Embryonic facial prominence (tissue), 1 donor: Measurements from ENCODE around the gene EVL.
"Not testable (repeated sequence)": the region's sequence is repeated elsewhere in the genome, so short reads cannot be mapped to it uniquely, and the experiment has no call there.

ENCODE experiments used
- DNase-seq: peaks from one replicate; pipeline ENCODE4 v3.0.0-alpha.2; 2016; ENCODE audit errors: extremely low spot score

Gene EVL

DNA sequence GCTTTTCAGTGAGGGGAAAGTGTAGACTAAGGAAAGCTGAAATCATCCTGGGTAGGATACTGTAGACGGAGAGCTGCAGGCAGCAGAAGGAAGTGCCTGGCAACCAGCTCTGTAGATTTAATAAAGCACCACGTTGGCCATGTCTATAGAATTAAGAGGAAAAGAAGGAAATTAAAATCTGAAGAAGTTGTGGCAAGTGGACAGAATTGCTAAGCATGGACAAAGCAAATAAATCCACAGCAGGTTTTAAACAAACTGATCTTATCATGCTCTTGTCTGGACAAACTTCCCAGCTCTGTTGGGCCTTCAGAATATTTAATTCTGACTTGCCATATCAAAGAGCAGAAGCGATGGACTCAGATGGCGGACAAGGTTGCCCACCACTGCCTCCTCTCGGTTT, 27.2 kb upstream of the EVL start:
- DNase-seq, result no peak

DNA sequence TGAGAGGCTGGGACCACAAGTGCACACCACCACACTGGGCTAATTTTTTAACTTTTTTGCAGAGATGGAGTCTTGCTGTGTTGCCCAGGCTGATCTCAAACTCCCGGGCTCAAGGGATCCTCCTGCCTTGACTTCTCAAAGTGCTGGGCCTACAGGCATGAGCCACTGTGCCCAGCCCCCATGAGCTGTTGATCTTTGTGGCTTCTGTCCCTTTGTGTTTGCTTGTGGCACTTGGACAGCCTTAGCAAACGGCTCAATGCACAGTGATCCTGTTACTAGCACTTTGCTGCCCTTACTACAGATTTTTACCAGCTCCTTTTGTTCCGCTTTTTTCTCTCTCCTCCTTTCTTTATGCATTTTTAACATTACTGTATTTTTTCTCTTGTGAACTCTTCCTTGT, 25.3 kb upstream of the EVL start:
- DNase-seq, result no peak

DNA sequence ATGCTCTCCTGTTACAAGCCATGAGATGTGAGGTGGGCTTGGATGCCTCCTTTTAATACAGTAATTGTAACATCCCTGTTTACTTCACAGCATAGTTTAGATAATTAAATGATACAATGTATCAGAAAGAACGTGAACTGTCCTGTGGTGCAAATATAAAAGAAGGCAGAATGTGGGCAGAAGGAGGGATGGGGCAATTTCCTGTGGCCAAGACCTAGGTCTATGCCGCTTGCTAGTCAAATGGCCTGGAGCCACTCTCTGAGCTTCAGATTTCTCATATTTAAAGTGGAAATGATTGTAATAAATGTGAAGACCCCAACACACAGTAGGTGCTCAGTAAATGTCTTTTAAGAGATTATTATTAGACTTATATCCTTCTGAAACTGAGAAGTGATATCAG, 24.0 kb upstream of the EVL start:
- no peak for DNase-seq

DNA sequence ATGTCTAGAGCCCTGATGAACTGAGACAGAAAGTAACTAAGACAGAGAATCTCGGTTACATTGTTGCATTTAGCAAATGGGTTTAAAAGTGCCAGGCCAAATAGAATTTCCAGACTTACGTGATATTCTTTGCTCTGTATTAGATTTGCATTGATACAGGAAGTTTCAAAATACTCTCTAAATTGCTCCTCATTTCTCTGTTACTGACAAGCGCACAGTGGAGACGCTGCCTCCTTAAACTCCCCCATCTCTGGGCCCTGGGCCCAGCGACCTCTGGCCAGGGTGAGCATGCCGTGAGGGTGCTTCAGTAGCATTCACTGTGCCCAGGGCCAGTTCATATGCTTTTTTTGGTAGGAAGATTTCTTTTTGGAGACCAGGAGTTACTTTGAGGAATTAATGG, 22.9 kb upstream of the EVL start:
- no peak for DNase-seq

DNA sequence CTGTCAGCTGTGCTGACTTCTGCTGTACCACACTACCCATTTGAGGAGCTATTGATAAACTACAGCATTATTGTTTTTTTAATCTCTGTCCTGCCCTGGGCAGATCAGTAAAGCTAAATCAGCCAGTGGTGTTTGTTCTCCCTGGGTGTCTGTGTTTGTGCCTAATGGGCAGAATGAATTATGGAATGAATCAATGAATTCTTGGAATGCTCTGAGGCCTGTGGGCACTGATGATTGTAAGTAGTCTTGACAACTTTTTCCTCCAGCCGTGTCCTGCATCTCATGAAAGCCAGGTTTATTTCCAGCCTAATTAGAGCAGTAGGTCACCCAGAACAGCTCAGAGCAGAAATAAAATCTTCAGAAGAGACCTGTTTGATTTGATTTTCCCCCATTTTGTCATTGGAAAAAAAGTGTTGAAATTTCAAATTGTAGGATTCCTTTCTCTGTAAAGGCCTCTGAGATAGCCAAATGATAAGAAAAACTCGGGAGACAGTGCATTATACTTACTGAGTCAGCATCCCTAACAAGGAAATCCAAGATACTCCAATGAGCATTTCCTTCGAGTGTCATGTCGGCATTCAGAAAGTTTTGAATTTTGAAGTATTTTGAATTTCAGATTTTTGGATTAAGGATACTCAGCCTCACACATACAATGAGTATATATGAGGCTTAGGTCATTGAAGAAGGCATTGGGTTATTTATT, 19.4 kb upstream of the EVL start:
- no peak for DNase-seq

DNA sequence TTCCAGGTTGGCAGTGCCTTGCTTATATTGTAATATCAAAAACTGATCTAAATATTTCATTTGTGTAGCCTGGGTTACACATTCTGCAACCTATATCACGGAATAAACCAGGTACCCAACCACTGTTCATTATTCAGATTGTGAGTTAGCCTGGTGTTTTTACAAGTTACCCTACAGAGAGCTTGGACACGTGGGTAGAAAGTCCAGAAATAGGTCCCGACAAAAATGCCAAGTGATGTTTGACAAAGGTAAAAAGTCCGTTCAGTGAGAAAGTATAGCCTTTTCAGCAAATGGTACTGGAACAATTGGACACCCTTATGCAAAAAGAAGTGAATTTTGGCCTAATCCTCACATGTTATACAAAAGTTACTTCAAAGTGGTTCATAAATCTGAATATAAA, 17.6 kb upstream of the EVL start:
- DNase-seq, result no peak

DNA sequence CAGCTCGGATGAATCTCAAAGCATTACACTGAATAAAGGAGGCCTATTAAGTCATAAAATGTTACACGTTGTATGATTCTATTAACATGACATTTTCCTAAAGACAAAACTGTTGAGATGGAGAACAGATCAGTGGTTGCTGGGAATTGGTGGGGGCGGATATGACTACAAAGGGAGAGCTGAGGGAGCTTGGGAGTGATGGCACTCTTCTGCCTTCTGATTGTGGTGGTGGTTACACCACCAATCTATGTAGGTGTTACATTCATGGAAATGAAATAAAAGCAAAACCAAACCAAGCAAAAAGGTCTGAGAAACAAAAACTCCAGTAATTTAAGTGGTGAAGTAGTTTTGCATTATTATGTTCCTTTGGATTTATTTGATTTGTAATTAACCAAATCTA, 16.4 kb upstream of the EVL start:
- DNase-seq, result no peak

DNA sequence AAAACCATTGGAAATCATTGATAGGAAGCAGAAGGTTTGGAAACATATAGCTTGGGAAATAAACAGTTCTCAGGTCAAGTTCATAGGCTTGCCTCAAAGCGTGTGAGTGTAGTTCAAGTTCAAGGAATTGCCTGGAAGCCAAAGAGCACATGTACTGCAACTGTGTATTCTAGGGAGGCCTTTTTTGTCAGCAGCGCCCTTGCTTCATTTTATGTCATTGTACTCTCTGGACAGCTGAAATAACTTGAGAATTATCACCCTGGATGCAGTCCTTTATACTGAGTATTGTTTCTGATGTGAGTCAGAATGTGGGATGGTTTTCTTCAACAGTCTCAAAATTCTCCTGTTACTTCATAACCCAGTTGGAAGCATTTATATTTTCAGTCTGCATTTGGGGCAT, 16.0 kb upstream of the EVL start:
- no peak for DNase-seq

DNA sequence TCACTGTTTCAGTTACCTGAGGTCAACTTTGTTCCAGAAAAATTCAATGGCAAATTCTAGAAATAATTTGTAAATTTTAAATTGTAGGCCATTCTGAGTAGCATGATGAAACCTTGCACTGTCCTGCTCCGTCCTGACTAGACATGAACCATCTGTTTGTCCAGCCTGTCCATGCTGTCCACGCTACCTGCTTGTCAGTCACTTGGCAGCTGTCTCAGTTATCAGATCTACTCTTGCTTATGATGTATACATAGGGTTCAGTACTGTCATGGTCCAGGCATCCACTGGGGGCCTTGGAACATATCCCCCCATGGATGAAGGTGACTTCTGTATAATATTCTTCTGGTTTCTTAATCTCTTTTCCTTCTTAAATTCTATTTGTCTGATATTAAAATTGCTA, 14.1 kb upstream of the EVL start:
- no peak for DNase-seq

DNA sequence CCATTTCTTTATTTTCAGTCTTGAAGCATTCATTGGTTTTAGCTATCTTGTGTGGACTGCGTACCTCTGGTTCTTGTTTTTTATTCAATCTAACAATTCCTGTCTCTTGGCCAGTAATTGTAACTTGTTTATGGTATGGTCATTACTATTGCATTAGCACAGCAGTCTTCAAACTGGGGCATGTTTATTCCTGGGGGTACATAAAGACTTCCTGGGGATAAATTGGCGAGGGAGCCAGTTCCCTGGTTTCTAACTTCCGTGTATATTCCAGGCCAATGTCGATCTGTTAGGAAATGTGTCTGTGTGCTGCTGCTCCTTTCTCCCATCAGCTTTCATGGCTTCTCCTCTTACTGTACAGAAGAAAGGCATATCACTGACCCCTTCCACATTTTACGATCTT, 13.7 kb upstream of the EVL start:
- no peak for DNase-seq

DNA sequence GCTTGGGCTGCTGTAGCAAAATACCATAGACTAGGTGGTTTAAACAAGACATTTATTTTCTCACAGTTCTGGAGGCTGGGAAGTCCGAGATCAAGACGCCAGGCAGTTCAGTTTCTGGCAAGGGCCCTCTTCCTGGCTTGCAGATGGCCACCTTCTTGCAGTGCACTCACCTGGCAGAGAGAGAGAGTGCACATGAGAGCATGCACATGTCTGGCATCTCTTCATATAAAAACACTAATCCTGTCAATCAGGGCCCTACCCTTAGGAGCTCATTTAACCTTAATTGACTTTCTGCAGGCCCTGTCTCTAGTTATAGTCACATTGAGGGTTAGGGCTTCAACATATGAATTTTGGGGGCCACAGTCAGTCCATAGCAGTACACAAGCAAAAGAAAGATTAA, 12.4 kb upstream of the EVL start:
- DNase-seq, result no peak

DNA sequence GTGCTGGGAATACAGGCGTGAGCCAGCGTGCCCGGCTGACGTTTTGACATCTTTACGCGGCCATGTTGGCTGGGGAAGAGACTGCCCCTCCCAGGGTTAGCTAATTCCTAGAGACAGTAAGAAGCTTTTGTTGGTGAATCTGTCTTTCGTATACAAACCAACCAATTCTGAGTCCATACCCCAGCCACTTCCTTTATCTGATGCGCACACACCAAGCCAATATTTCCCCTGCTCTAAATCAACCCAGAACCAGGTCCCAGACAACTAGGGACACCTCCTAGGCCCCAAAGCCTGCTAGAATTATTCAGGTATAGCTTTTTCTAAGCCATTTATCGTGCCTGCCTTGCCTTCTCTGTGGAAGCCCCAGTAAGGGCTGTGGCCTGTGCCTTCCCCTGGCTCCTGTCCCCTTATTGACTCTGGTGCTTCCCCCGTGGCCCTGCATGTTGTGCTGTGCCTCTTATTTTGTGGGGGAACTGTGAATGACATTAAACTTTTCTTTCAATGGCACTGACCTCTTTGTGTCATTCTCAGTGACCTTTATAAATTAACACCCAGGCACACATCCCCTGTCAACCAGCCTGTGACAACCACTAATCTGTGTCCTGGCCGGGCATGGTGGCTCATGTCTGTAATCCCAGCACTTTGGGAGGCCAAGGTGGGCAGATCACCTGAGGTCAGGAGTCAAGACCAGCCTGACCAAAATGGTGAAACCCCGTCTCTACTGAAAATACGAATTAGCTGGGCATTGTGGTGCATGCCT, 10.7 kb upstream of the EVL start:
- no peak for DNase-seq

DNA sequence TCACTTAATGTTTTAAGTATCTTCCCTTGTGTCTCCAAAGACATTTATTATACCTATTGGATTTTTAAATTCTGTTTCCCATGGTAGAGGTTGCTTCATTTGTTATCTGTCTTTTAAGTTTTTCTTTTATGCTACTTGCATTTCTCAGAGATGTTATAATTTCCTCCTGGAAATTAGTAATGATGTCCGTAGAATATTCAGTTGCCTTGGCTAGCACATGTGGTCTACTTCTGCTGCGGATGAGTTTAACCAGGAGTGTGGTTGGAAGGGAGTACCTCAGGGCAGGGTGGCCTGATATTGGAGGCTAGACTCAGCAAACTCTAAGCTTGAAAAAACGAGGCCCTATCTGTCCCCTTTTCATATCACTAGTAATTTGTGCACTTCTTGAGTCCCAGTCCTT, 8.8 kb upstream of the EVL start:
- DNase-seq, result no peak

DNA sequence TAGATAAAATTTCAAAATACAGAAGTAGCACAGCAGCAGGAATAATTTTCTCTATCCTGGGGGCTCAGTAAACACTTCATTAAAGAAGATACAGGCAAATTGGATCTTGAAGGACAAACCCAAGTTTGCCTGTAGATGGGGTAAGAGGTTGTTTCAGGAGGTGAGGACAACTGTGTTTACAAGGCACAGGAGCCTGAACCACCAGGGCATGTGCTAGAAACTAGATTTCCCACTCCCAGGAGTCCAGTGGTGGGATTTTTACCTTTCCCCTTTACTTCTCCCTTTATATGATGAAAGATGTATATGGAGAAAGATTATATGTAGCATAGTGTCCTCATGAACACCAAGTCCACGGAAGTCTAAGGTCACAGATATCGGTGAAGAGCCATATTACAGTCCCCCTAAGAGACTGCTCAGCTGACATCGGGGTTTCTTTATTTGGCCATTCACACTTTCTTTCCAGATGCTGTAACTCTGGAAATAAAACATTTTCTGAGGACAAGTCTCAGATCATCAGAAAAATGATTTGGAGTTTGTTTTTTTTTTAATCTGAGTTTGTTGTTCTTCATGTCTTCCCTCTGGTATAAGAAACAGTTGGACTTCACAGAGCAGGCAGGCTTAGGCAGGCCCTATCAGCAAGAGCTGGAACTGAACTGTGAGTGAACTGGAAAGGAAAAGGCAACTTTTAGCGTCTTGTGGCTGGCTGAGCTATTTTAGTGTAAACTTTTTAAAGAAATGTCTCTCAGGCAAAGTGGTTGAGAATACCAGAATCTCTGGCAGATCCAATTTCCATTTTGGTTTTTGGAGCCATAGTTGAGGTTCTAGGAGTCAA, 8.0 kb upstream of the EVL start:
- no peak for DNase-seq

DNA sequence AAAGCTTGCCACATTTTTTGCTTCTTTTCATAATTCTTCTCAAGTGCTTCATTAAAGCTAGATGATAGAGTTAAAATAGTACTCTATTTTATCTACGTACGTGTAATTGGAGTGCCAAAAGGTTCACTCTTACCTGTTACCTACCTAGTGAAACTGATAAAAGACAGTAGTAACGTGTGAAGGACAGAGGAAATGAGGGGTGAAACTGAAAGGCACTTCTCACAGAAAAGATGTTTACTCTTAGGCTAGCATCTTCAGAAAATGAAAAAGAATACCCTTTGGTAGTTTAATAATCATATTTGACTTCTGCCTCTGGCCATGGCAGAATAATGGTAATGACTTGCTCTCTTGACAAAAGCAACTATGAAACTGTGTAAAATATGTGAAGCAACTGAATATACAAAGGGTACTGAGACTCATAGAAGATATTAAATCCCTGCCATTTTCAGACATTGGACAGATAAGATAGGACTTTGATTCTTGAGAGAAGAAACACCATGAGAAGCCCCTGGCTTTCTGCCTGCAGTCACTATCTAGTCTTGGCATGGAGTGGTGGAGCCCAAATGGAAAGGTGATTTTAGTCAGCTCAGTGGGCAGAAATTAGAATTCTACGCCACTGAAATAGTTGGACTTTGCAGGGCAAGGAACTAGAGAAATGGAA, 6.3 kb upstream of the EVL start:
- DNase-seq, result no peak

DNA sequence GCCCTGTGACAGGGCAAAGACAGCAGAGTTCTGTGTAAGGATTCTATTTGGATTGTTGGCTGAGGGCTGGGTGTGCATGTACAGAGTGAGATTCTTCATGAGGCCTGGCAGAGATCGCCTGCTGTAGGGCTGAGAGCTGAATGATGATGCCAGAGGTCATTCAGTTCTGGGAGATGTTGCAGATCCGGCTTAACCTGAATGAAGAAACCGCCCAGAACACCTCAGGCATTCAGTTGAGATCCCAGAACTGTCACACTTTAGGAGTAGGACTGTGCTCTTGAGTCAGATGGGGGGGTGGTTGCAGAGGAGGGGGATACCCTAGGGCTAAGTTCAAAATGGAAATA, 5.8 kb upstream of the EVL start:
- DNase-seq, result no peak

DNA sequence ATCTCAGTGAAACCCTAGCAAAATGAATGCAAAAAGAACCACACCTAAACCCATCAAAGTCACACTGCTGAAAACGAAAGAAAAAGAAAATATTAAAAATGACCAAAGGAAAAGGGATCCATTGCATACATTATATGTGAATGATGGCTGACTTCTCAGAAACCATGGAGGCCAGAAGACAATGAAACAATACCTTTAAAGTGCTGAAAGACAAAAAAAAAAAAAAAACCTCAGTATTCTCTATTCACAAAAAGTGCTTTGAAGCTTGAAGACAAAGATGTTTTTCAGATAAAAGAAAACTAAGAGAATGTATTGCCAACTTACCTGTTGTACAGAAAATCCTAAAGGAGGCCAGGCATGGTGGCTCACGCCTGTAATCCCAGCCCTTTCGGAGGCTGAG, 4.5 kb upstream of the EVL start:
- DNase-seq, result no peak

DNA sequence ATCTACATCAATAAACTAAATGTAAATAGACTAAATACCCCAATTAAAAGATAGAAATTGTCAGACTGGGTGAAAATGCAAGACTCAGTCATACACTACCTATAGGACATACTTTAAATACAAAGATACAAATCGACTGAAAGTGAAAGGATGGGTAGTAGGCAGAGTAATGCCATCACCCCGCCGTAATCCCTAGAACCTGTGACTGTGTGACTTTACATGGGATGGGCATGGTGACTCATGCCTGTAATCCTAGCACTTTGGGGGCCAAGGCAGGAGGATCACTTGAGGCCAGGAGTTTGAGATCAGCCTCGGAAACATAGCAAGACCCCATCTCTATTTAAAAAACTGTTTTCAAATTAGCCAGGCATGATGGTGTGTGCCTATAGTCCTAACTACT, 2.6 kb upstream of the EVL start:
- DNase-seq, result no peak

DNA sequence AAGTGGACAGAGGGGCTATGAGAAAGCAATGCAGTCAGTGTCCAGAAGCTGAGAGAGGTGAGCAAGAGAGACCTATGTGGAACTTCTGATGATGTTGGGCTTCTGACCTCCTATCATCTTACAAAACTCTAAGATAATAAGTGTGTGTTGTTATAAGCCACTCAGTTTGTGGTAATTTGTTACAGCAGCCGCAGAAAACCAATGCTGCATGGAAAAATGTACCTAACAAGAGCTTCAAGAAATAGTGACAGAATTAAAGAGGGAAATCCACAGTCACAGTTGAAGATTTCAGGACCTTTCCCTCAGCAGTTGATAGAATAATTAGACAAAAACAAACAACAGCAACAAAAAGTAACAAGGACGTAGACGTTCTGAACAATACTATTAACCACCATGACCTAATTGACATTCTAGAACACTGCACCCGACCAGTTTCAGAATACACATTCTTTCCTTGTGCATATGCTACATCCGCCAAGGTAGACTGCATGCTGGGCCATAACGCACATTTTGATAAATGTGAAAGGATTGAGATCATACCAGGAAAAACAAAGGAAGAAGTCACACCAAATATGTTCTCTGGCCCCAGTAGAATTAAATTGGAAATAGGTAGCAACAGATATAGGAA, 1.8 kb upstream of the EVL start:
- no peak for DNase-seq

DNA sequence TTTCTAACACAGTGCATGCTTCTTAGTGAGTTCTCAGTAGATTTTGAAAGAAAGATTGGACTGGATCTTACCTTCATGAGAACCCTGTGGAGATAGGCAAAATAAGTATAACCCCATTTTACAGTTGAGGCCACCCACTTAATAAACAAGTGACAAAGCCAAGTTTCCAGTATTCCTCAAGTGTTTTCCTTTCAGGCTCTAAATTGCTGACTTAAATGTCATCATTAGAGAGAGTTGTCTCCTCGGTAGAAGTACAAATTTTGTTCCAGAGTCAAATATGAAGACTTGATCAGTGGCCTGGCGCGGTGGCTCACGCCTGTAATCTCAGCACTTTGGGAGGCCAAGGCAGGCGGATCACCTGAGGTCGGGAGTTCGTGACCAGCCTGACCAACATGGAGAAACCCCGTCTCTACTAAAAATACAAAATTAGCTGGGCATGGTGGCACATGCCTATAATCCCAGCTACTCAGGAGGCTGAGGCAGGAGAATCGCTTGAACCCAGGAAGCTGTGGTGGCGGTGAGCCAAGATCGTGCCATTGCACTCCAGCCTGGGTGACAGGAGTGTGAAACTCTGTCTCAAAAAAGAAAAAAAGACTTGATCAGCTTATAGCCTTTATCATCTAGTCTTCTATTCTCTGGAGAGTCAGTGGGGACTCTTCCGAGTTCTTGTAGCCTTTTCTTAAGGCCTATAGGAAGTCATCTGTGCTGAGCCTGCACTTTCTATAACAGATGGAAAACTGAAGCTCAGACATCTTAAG, 708 bp upstream of the EVL start:
- not testable (repeated sequence) for DNase-seq

DNA sequence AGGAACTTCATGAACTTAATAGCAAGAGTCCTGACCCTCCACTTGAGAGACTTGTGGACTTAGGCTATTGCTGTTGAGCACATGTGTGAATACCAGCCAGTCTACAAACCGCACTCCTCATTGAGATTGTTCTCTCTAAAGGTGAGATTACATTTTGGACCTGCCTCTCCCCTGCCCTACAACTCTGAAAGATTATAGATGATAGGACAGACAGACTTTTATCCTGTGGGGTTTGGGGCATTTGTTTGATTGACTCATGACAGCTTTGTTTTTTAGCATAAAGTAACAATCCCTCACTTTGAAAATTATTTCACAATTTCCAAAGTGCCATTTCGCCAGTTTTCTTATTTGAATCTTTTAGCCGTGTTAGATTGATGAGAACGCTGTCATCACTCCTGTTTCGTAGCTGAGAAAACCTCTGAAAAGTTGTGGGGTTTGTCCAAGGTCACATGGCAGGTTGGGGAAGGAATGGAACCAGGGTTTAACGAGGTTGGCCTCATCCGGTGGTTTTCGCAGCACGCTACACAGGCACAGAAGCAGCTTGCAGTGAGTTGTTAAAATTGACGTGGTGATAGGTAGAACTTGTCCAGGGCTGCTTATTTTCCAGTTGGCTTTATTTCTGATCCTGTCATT, 836 bp downstream of the EVL start:
- no peak for DNase-seq
